ENCODE measurements around the gene PCSK4.

DNA sequence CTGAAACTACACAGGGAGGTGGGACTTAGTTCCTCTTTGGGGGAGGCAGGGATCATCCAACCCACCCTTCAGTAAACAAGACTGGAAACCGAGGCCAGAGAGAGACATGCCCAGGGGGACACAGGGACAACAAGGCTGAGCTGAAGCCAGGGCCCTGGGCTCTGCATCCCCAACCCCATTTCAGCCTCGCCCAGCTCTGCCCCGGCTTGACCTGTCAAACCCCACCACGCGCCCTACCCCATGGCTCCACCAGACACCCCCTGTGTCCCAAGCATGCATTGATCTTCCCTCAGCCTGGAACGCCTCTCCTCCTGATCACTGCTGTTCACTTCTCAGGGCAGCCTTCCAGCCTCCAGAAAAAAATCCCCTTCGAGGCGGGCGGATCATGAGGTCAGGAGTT lies 42.2 kb downstream of the PCSK4 start:
- TF ChIP-seq CTCF (conservative IDR thresholded peaks at IDR 0.05; ENCODE audit: low read depth, low read length) (no peak), EZH2 (IDR thresholded peaks at IDR 0.05; ENCODE audit: low read length, unreplicated experiment) (no peak)
